GM12892 (cell line): ENCODE results near the gene NPTXR.
"Not testable (repeated sequence)": the region's sequence is repeated elsewhere in the genome, so short reads cannot be mapped to it uniquely, and the experiment has no call there.

ENCODE experiments used
- DNase-seq: peaks from one replicate; pipeline ENCODE4 v3.0.0; 2011; ENCODE audit not compliant: insufficient read length
- FAIRE-seq: peaks from 2 replicates; lab custom pipeline; 2011; peaks lifted over from hg19 to GRCh38; lab: Jason Lieb, UNC
- POLR2A ChIP-seq: IDR thresholded peaks from 2 replicates; pipeline ENCODE4 v1.6.1; 2011; ENCODE audit warnings: low read depth, low read length, control low read depth
- POLR2AphosphoS5 ChIP-seq: IDR thresholded peaks from 2 replicates; pipeline ENCODE4 v1.6.1; 2011; ENCODE audit warnings: low read depth, low read length, control low read depth
- TAF1 ChIP-seq: IDR thresholded peaks from 2 replicates; pipeline ENCODE4 v1.6.1; 2011; ENCODE audit warnings: low read depth, mild to moderate bottlenecking, control low read depth, low read length, borderline replicate concordance

NPTXR gene

DNA sequence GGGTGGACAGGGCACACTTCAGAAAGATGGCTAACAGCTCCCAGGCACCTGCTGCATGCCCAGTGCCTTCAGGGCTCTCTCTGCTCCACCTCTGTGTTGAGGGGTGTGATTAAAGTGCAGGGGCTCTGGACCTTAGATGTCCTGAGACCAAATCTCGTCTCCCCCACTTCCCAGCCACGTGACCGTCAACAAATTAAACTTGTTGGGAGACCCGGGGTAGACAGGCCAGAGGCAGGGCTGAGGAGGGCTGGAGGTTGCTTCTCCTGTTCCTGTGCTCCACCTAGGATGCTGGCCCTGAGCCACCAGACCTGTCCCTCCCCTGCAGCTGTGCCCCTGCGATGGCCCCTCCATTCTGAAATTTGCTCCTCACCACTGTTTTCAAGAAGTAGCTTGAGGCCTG lies 17.0 kb downstream of the NPTXR start:
- no peak for FAIRE-seq
- DNase-seq = no peak
- TF ChIP-seq POLR2AphosphoS5 (no peak), TAF1 (no peak), POLR2A (no peak)

DNA sequence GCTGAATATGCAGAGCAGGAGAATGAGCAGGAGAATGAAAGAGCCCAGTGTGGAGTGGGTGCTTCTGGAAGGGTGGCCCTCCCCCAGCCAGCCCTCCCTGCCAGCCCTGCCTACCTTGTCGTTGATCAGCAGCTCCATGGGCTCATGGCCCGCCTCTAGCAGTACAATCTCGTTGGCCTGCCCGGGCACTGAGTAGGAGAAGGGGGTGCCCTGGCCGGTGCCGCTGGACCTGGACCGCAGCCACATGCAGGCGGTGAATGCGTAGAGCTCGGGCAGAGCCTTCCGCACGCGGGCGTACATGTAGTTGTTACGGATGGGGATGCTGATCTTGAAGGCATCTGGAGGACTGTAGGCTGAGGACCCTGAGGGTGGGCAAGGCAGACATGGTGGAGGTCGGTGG lies 17.4 kb downstream of the NPTXR start:
- DNase-seq (no peak), FAIRE-seq (no peak)
- TF ChIP-seq POLR2AphosphoS5 (no peak), POLR2A (no peak), TAF1 (no peak)

DNA sequence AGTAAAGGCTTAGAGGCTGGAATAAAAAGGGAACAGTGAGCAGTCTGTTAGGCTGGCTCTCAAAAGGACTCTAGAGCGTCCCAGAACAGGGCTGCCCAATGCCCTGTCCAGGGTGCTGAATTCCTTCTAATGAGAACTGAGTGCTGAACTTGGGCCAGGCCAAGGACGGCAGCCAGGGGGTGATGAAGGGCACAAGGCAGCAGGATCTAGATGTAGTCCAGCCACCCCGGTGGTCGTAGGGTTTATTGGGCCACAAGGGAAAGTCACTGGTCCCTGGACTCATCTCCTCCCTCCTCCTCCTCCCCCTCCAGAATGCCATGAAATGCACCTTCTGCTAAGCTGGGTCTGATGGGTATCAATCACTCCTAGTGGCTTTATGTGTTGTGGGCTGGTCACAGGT lies 19.2 kb downstream of the NPTXR start:
- FAIRE-seq = no peak
- DNase-seq = peak; percentile 63
- TF ChIP-seq POLR2A (no peak), POLR2AphosphoS5 (no peak), TAF1 (no peak)

DNA sequence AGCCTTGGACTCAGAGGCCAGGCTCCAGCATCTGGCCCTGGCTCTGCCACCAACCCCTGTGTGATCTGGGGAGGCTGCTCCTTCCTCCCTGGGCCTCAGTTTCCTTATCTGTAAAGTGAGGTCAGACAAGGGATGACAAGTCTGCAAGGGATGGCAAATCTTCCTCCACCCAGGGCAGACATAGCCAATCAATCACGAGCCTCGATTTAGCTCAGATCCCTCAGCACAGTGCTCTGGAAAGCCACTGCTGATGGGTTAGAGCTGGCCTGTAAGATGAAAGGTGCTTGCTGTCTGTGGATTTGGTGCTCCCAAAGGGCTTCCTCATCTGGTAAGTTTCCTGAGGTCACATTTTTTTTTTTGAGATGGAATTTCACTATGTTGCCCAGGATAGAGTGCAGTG lies 20.2 kb downstream of the NPTXR start:
- FAIRE-seq = no peak
- TF ChIP-seq TAF1 (no peak), POLR2AphosphoS5 (no peak), POLR2A (no peak)
- no peak for DNase-seq

DNA sequence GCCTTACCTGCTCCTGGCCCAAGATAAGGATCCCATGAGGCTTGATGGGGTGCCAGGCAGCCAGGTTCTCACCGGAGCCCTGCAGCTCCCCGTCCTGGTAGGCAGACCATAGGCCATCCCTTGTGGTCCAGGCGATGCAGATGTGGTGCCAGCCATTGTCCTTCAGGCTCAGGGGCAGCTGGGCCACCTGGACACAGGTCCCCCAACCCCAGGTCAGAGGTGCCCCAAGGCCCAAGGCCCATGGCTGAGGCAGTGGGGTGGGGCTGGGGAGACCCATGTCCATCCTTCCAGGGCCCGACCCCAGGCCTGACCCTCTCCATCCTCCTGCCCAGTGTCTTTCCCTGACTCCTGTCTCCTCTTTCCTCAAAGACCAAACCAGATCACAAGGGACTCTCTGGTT lies 20.8 kb downstream of the NPTXR start:
- TF ChIP-seq TAF1 (no peak), POLR2AphosphoS5 (no peak), POLR2A (no peak)
- FAIRE-seq (no peak), DNase-seq (no peak)

DNA sequence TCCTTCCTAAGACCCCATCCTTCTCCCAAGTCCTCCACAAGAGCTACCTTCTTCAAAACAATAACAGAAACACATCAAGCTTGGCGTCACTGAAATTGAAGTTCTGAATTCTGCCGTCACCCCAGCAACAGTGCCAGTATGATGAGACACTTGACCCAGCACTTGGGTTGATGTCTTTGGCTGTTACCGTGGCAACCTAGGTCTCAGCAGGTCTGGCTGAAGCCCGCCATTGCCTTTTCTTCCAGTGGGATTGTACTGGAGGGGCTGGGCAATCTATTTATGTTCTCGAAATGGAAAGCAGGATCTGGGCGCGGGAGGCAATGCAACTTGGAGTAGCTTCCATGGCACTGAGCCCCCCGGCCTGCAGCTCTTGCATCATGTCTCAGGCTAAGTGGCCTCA lies 23.8 kb downstream of the NPTXR start:
- no peak for TF ChIP-seq POLR2AphosphoS5
- TF ChIP-seq TAF1 = no peak
- TF ChIP-seq POLR2A = no peak
- FAIRE-seq = no peak
- no peak for DNase-seq

DNA sequence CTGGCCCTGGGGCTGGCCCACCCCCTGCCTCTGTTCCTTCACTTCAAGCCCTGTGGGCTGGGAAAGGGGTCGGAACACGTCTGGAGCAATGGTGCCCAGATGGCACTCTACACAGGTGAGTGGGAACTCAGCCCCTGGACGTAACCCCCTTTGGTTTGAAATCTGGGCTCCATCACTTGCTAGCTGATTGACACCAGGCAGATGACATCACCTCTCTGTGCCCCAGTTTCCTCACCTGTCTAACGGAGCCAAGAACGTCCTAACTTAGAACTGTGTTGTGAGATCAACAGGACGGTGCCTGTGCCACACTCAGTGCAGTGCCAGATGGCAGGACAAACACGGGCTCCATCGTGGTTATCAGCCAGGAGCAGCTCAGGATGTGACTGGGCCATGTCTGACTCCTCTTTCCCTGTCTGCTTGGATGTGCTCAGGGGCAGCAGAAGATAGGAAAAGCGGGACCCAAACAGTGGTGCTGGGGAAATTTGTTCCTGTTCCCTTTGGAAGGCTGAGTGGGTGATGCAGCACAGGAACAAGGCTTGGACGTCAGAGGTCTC lies 24.4 kb downstream of the NPTXR start:
- DNase-seq (no peak), FAIRE-seq (no peak)
- TF ChIP-seq POLR2AphosphoS5 = no peak
- TF ChIP-seq TAF1 = no peak
- TF ChIP-seq POLR2A = no peak

DNA sequence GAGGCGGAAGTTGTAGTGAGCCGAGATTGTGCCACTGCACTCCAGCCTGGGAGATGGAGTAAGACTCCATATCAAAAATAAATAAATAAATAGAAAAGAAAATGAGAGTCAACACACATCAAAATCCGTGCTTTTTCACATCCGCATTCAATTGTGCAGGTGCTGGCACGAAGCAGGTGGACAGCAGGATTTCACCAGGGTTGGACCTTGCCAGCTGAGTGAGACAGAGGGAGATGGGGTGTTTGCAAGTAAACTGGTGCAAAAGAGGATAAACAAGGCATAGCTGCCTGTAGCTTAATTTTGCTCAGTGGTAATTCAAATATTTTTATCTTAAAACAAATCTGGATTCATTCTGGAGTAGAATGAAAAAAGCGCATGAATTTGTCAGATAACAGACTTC lies 26.6 kb downstream of the NPTXR start:
- DNase-seq = no peak
- TF ChIP-seq POLR2AphosphoS5 (no peak), TAF1 (no peak), POLR2A (no peak)
- FAIRE-seq = no peak

DNA sequence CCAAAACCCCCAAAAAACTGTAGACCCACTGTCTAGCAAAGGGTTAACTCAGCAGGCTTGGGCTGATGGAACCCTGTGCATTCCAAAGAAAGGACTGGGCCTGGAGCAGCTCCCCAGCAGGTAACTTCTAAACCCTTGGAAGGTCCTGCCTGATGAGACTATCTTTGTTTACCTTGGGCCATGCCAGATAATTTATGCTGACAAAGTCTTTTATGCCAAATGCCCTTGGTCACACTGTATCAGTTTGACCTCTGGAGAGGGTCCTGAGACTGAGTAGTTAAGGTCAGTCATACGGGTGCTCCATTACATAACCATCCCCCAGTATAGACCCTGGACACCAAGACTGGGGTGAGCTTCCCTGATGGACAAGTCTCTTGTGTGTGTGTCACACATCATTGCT lies 28.0 kb downstream of the NPTXR start:
- DNase-seq = no peak
- TF ChIP-seq POLR2AphosphoS5 = no peak
- TF ChIP-seq POLR2A = no peak
- no peak for TF ChIP-seq TAF1

DNA sequence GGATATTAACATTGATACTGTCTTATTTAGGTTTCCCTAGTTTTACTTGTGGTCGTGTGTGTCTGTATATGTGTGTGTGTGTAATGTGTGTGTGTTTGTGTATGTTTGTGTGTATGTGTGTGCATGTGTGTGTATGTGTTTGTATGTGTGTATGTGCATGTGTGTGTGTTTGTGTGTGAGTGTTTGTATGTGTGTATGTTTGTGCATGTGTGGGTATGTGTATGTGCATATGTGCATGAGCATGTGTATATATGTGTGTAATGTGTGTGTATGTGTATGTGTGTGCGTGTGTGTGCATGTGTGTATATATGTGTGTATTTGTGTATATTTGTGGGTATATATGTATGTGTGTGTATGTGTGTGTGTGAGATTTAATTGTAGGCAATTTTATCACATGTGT lies 32.6 kb downstream of the NPTXR start:
- TF ChIP-seq POLR2AphosphoS5 = no peak
- TF ChIP-seq TAF1 = no peak
- no peak for TF ChIP-seq POLR2A
- DNase-seq = no peak
- no peak for FAIRE-seq

More for the DNA sequence above, 28.0 kb downstream of the NPTXR start:
- FAIRE-seq = no peak

DNA sequence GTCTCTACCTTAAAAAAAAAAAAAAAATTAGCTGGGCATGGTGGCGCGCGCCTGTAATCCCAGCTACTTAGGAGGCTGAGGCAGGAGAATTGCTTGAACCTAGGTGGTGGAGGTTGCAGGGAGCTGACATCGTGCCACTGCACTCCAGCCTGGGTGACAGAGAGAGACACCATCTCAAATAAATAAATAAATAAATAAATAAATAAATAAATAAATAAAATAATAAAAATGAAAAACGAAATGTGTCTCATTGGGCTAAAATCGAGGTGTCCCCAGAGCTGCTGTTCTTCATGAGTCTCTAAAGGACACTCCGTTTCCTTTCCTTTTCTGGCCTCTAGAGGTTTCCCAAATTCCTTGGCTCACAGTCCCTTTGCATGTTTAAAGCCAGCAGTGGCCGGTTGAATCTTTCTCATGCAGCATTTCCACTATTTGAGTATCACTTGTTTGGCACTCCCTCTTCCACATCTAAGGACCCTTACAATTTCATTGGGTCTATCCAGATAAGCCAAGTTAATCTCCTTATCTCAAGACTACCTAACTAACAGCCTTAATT lies 38.7 kb downstream of the NPTXR start:
- not testable (repeated sequence) for DNase-seq, FAIRE-seq

DNA sequence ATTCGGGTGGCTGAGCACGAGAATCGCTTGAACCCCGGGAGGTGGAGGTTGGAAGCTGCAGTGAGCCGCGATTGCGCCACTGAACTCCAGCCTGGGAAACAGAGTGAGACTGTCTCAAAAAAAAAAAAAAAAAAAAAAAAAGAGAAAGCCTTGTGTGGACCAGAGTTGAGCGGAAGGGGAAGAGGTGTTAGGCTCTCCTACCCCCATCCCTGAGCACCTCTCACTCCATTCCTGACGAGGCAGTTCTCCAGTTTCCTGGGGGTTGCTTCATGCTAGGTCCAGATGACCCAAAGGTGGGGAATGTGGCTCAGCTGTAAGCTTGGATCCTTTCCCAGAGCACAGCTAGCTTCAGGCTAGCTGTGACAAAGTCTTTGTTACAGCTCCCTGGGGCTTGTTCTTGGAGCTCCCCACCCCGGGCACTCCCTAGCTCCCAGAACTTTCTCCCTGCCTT lies 41.1 kb downstream of the NPTXR start:
- TF ChIP-seq POLR2A (no peak), POLR2AphosphoS5 (no peak), TAF1 (no peak)
- FAIRE-seq (no peak), DNase-seq (no peak)

DNA sequence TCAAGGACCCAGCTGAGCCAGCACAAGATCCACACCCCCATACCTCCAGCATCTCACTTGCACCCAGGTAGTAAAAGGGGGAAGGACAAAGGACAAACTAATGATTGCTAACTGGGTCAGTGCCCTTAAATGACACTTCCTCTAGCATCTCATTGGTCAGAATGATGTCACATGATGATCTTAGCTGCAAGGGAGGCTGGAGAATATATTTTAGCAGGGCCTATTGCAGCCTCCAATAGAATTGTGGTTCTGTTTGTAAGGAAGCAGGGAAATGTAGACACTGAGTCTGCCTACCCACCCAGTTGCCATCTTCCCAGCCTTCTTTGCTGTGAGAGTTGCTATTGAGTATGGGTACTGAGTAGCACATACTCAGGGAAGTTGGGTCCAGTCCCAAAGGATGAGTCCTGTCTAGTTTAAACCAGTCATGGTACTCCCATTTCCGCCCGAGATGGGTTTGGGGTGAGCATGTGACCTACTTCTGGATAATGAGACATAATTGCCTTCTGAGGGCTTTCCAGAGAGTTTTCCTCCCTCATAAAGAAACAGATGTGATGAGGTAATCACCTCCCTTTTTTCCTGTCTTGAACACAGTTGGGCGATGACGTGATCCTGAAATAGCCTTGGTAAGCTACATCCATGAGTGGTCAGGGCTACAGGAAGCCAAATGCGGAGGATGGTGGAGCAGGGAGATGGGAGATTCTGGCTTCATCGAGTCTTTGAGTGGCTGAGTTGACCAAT lies 44.4 kb downstream of the NPTXR start:
- DNase-seq (no peak), FAIRE-seq (no peak)
- TF ChIP-seq POLR2AphosphoS5 (no peak), TAF1 (no peak), POLR2A (no peak)

DNA sequence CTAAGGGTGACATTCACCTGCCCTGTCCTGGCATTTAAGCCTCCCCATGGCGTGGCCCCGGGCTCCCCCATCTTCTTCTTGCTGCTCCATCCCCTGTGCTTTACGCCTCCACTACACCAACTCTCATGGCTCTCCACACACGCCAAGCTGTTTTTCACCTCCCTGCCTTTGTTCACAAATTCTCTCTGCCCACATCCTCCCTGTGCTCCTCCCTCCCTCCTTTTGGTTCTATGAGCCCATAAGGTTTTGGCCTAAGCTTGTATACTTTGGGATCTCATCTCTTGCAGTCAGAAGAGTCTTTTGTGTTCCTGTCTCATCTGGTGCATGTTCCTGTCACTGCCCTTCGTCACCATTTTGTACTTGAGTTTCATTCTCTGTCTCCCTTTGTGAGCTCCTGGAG lies 45.3 kb downstream of the NPTXR start:
- FAIRE-seq (no peak), DNase-seq (no peak)
- no peak for TF ChIP-seq TAF1
- TF ChIP-seq POLR2A = no peak
- TF ChIP-seq POLR2AphosphoS5 = no peak
